Hepatocyte (in vitro differentiated cells): ENCODE results near the gene TSPAN16.

Source experiments
- CTCF ChIP-seq: fragments of 200-600 bp; sonication (generic); IDR thresholded peaks from 2 replicates; pipeline ENCODE4 v1.5.1; 2016; ENCODE audit warnings: antibody characterized with exemption, mild to moderate bottlenecking; ENCODE audit not compliant: poor library complexity
- EZH2 ChIP-seq: fragments of 200-600 bp; sonication (generic); IDR thresholded peaks from 2 replicates; pipeline ENCODE4 v1.6.1; 2016; ENCODE audit warnings: antibody characterized with exemption, mild to moderate bottlenecking, borderline replicate concordance
- EZH2phosphoT487 ChIP-seq: fragments of 200-600 bp; sonication (generic); IDR thresholded peaks from one replicate; pipeline ENCODE4 v1.6.1; 2018; ENCODE audit warnings: antibody characterized with exemption, mild to moderate bottlenecking, low read depth, moderate library complexity; ENCODE audit not compliant: unreplicated experiment, severe bottlenecking

- TF ChIP-seq CTCF = no peak
- TF ChIP-seq EZH2 = no peak
- no peak for TF ChIP-seq EZH2phosphoT487
These were observed 61.0 kb downstream of the TSPAN16 start for GRCh38 chr19:11356676-11357550.
